Mesodermal cell (in vitro differentiated cells): Measurements from ENCODE around the gene SLC5A6.

Source experiments
- H3K27ac ChIP-seq: 2 replicates; pipeline ENCODE4 v1.7.0; 2013; ENCODE audit warnings: mild to moderate bottlenecking, low read depth, low read length, moderate library complexity; ENCODE audit not compliant: severe bottlenecking
- H3K36me3 ChIP-seq: 2 replicates; pipeline ENCODE4 v1.7.1; 2013; ENCODE audit warnings: mild to moderate bottlenecking, low read length, moderate library complexity; ENCODE audit not compliant: control insufficient read depth, insufficient read depth
- H3K4me1 ChIP-seq: one replicate; pipeline ENCODE4 v1.7.1; 2013; ENCODE audit warnings: mild to moderate bottlenecking, low read length; ENCODE audit not compliant: insufficient read depth, control insufficient read depth, poor library complexity, severe bottlenecking
- H3K4me3 ChIP-seq: 2 replicates; pipeline ENCODE4 v1.7.0; 2013; ENCODE audit warnings: low read length, control low read depth, mild to moderate bottlenecking; ENCODE audit not compliant: insufficient read depth, poor library complexity, severe bottlenecking; ENCODE audit errors: extremely low read depth
- H3K9me3 ChIP-seq: 2 replicates; pipeline ENCODE4 v1.7.1; 2013; ENCODE audit warnings: mild to moderate bottlenecking, low read length, moderate library complexity; ENCODE audit not compliant: control insufficient read depth
- WGBS, 2 experiments: methylation state at CpG; one replicate each; pipeline ENCODE4 v1.1.5; 2013; ENCODE audit warnings: missing lambda C conversion rate in 2 of 2; ENCODE audit not compliant: insufficient coverage in 2 of 2; 5-methylcytosine and 5-hydroxymethylcytosine counted together

The SLC5A6 gene

GRCh38 chr2:27174638-27175037 lies 37.4 kb downstream of the SLC5A6 start:
- H3K9me3 ChIP-seq, result no peaks in the 10 kb centered on the region
- no peaks in the 10 kb centered on the region for H3K4me1 ChIP-seq
- no peaks in the 10 kb centered on the region for H3K36me3 ChIP-seq
- H3K4me3 ChIP-seq, result no peak overlapping the region
- no peak overlapping the region for H3K27ac ChIP-seq
- 77 to 83% methylated on average over 5 to 6 of the region's 6 CpGs for WGBS, 2 experiments

- no peak overlapping the region for H3K27ac ChIP-seq
- no peaks in the 10 kb centered on the region for H3K4me1 ChIP-seq
- H3K9me3 ChIP-seq, result no peaks in the 10 kb centered on the region
- H3K4me3 ChIP-seq, result no peak overlapping the region
- 90 to 93% methylated on average over 7 of the region's 8 CpGs for WGBS, 2 experiments
- no peaks in the 10 kb centered on the region for H3K36me3 ChIP-seq
Measured at GRCh38 chr2:27171351-27171848, 40.7 kb downstream of the SLC5A6 start.

- no peak overlapping the region for H3K27ac ChIP-seq
- no peak overlapping the region for H3K4me3 ChIP-seq
- no peaks in the 10 kb centered on the region for H3K36me3 ChIP-seq
- no peaks in the 10 kb centered on the region for H3K9me3 ChIP-seq
- H3K4me1 ChIP-seq, result no peaks in the 10 kb centered on the region
- 93 to 100% methylated on average over 1 to 3 of the region's 6 CpGs for WGBS, 2 experiments
Measured at GRCh38 chr2:27170581-27171337, 41.3 kb downstream of the SLC5A6 start.

GRCh38 chr2:27164960-27165763 lies 46.9 kb downstream of the SLC5A6 start:
- WGBS, 2 experiments, result 78 to 95% methylated on average over 7 to 8 of the region's 8 CpGs

GRCh38 chr2:27162151-27163121 lies 49.6 kb downstream of the SLC5A6 start:
- H3K27ac ChIP-seq, result no peak overlapping the region
- no peak overlapping the region for H3K4me3 ChIP-seq
- H3K36me3 ChIP-seq, result no peaks in the 10 kb centered on the region
- H3K4me1 ChIP-seq, result no peaks in the 10 kb centered on the region
- WGBS, 2 experiments, result 87 to 89% methylated on average over 12 to 13 of the region's 15 CpGs
- peaks cover 5% of the 10 kb centered on the region for H3K9me3 ChIP-seq

More at GRCh38 chr2:27164960-27165763, 46.9 kb downstream of the SLC5A6 start:
- H3K36me3 ChIP-seq, result no peaks in the 10 kb centered on the region
- H3K4me1 ChIP-seq, result no peaks in the 10 kb centered on the region
- peaks cover 5% of the 10 kb centered on the region for H3K9me3 ChIP-seq
- H3K4me3 ChIP-seq, result no peak overlapping the region
- H3K27ac ChIP-seq, result no peak overlapping the region

- H3K36me3 ChIP-seq, result no peaks in the 10 kb centered on the region
- WGBS, 2 experiments, result 93 to 94% methylated on average over 6 to 7 of the region's 9 CpGs
- peaks cover 4% of the 10 kb centered on the region for H3K9me3 ChIP-seq
- H3K4me3 ChIP-seq, result no peak overlapping the region
- H3K27ac ChIP-seq, result no peak overlapping the region
- no peaks in the 10 kb centered on the region for H3K4me1 ChIP-seq
Measured at GRCh38 chr2:27160191-27160590, 51.9 kb downstream of the SLC5A6 start.

- no peaks in the 10 kb centered on the region for H3K9me3 ChIP-seq
- no peak overlapping the region for H3K27ac ChIP-seq
- 88 to 95% methylated on average over 6 of the region's 6 CpGs for WGBS, 2 experiments
- H3K36me3 ChIP-seq, result no peaks in the 10 kb centered on the region
- no peak overlapping the region for H3K4me3 ChIP-seq
- H3K4me1 ChIP-seq, result no peaks in the 10 kb centered on the region
Measured at GRCh38 chr2:27159271-27159670, 52.8 kb downstream of the SLC5A6 start.

GRCh38 chr2:27158468-27158867 lies 53.6 kb downstream of the SLC5A6 start:
- Histone ChIP-seq H3K36me3 (no peaks in the 10 kb centered on the region), H3K27ac (no peak overlapping the region), H3K4me1 (no peaks in the 10 kb centered on the region), H3K4me3 (no peak overlapping the region), H3K9me3 (no peaks in the 10 kb centered on the region)
- 82 to 100% methylated on average over 1 to 5 of the region's 6 CpGs for WGBS, 2 experiments

GRCh38 chr2:27155069-27155520 lies 57.0 kb downstream of the SLC5A6 start:
- Histone ChIP-seq H3K4me3 (no peak overlapping the region), H3K4me1 (peaks cover 3% of the 10 kb centered on the region), H3K27ac (no peak overlapping the region), H3K36me3 (no peaks in the 10 kb centered on the region), H3K9me3 (no peaks in the 10 kb centered on the region)
- WGBS, 2 experiments, result 89 to 95% methylated on average over 7 to 8 of the region's 9 CpGs

- Histone ChIP-seq H3K36me3 (no peaks in the 10 kb centered on the region), H3K4me1 (peaks cover 3% of the 10 kb centered on the region), H3K4me3 (no peak overlapping the region), H3K27ac (no peak overlapping the region), H3K9me3 (no peaks in the 10 kb centered on the region)
- WGBS, 2 experiments, result 84 to 85% methylated on average over 6 of the region's 6 CpGs
Measured at GRCh38 chr2:27154488-27154887, 57.6 kb downstream of the SLC5A6 start.
